Tibial nerve (tissue), 4 donors: Measurements from ENCODE around the gene GRM1. TPM values are rescaled to one million over a fixed set of nuclear protein-coding genes. Genes with fewer than 3 reads are reported as not detected.

Experiments used
- DNase-seq, 2 donors: peaks; one replicate each; pipeline ENCODE4 v3.0.0-alpha.2; 2019; ENCODE audit warnings: low spot score in 2 of 2
- H3K27ac ChIP-seq, 4 donors: fragments of 200-600 bp; sonication (generic) in 3 of 4; one replicate each; pipeline ENCODE4 v1.5.1; 2017 to 2019; ENCODE audit warnings: mild to moderate bottlenecking in 1 of 4
- H3K27me3 ChIP-seq, 2 donors: fragments of 200-600 bp; sonication (generic) in 1 of 2; one replicate each; pipeline versions ENCODE4 v1.5.1 to v1.6.0; 2017 to 2019
- H3K36me3 ChIP-seq, 3 donors: fragments of 200-600 bp; sonication (generic); one replicate each; pipeline ENCODE4 v1.5.1; 2018 to 2019
- H3K4me1 ChIP-seq, 4 donors: fragments of 200-600 bp; sonication (generic) in 3 of 4; one replicate each; pipeline ENCODE4 v1.5.1; 2017 to 2019
- H3K4me3 ChIP-seq, 4 donors: fragments of 200-600 bp; sonication (generic) in 3 of 4; one replicate each; pipeline ENCODE4 v1.5.1; 2017 to 2019; ENCODE audit warnings: mild to moderate bottlenecking in 1 of 4, moderate library complexity in 1 of 4
- H3K9me3 ChIP-seq, 4 donors: fragments of 200-600 bp; sonication (generic) in 3 of 4; one replicate each; pipeline ENCODE4 v1.5.1; 2017 to 2019
- CTCF ChIP-seq, 5 experiments: fragments of 200-600 bp in 3 of 5; fragments of 450-650 bp in 2 of 5; sonication (generic) in 3 of 5; IDR thresholded peaks; one replicate each; pipeline ENCODE4 v1.5.1; 2016 to 2019; ENCODE audit warnings: antibody characterized with exemption in 5 of 5, mild to moderate bottlenecking in 3 of 5, moderate library complexity in 2 of 5
- EP300 ChIP-seq, 2 donors: sonication (generic); formaldehyde crosslinking; IDR thresholded peaks; one replicate each; pipeline ENCODE4 v1.6.1; 2017; ENCODE audit warnings: antibody characterized with exemption in 2 of 2, mild to moderate bottlenecking in 1 of 2
- POLR2A ChIP-seq, 2 donors: fragments of 450-650 bp; IDR thresholded peaks; one replicate each; pipeline ENCODE4 v1.6.1; 2017; ENCODE audit warnings: antibody characterized with exemption in 2 of 2, mild to moderate bottlenecking in 2 of 2, moderate library complexity in 2 of 2
- WGBS, 2 donors: methylation state at CpG; one replicate each; pipeline ENCODE4 v1.1.5; 2018; 5-methylcytosine and 5-hydroxymethylcytosine counted together
- total RNA-seq, 4 donors: library from RNA; depleted of rRNA; stranded (reverse); fragments of >200 nt; gene quantifications; one replicate each; pipeline ENCODE4 v1.1.0, GENCODE V29; 2016

Gene GRM1
- total RNA-seq, 4 donors from 2014 or later, result 0.30 to 0.63 (median 0.44) TPM; not detected in 1

- 60 to 70% methylated on average over 3 of the region's 3 CpGs for WGBS, 2 donors
- no peaks in the 10 kb centered on the region for H3K4me1 ChIP-seq
- H3K27ac ChIP-seq, result no peak overlapping the region
- no peaks in the 10 kb centered on the region for H3K36me3 ChIP-seq
- TF ChIP-seq POLR2A (IDR thresholded peaks at IDR 0.05) (no peak), EP300 (IDR thresholded peaks at IDR 0.05) (no peak), CTCF (IDR thresholded peaks at IDR 0.05) (no peak)
- H3K9me3 ChIP-seq, result no peaks in the 10 kb centered on the region
- no peak for DNase-seq
- no peak overlapping the region for H3K4me3 ChIP-seq
- H3K27me3 ChIP-seq, result no peaks in the 10 kb centered on the region
These were observed 302.2 kb downstream of the GRM1 start for GRCh38 chr6:146331013-146331412.

- H3K27ac ChIP-seq, result no peak overlapping the region
- H3K4me3 ChIP-seq, result no peak overlapping the region
- H3K4me1 ChIP-seq, result no peaks in the 10 kb centered on the region
- H3K36me3 ChIP-seq, result no peaks in the 10 kb centered on the region
- no peaks in the 10 kb centered on the region for H3K27me3 ChIP-seq
- DNase-seq, result no peak
- no peaks in the 10 kb centered on the region for H3K9me3 ChIP-seq
- WGBS, 2 donors, result 86 to 90% methylated on average over 2 of the region's 2 CpGs
- TF ChIP-seq EP300 (IDR thresholded peaks at IDR 0.05) (no peak), CTCF (IDR thresholded peaks at IDR 0.05) (no peak), POLR2A (IDR thresholded peaks at IDR 0.05) (no peak)
These were observed 306.5 kb downstream of the GRM1 start for GRCh38 chr6:146335336-146335735.

- 61 to 63% methylated on average over 3 of the region's 3 CpGs for WGBS, 2 donors
- H3K27me3 ChIP-seq, result no peaks in the 10 kb centered on the region
- H3K27ac ChIP-seq, result no peak overlapping the region
- H3K36me3 ChIP-seq, result no peaks in the 10 kb centered on the region
- DNase-seq, result no peak
- no peaks in the 10 kb centered on the region for H3K4me1 ChIP-seq
- no peak overlapping the region for H3K4me3 ChIP-seq
- no peaks in the 10 kb centered on the region for H3K9me3 ChIP-seq
- no peak for TF ChIP-seq POLR2A (IDR thresholded peaks at IDR 0.05)
- TF ChIP-seq EP300 (IDR thresholded peaks at IDR 0.05), result no peak
- no peak for TF ChIP-seq CTCF (IDR thresholded peaks at IDR 0.05)
These were observed 307.3 kb downstream of the GRM1 start for GRCh38 chr6:146336191-146336590.

GRCh38 chr6:146337376-146337775, 308.5 kb downstream of the GRM1 start:
- Histone ChIP-seq H3K36me3 (no peaks in the 10 kb centered on the region), H3K27ac (no peak overlapping the region), H3K9me3 (no peaks in the 10 kb centered on the region), H3K4me3 (no peak overlapping the region), H3K4me1 (no peaks in the 10 kb centered on the region), H3K27me3 (no peaks in the 10 kb centered on the region)
- TF ChIP-seq POLR2A (IDR thresholded peaks at IDR 0.05) (no peak), CTCF (IDR thresholded peaks at IDR 0.05) (no peak), EP300 (IDR thresholded peaks at IDR 0.05) (no peak)
- 35 to 38% methylated on average over 4 of the region's 4 CpGs for WGBS, 2 donors
- no peak for DNase-seq

GRCh38 chr6:146339716-146340115, 310.9 kb downstream of the GRM1 start:
- Histone ChIP-seq H3K36me3 (no peaks in the 10 kb centered on the region), H3K4me1 (no peaks in the 10 kb centered on the region), H3K4me3 (no peak overlapping the region), H3K27ac (no peak overlapping the region), H3K9me3 (no peaks in the 10 kb centered on the region), H3K27me3 (no peaks in the 10 kb centered on the region)
- 54 to 56% methylated on average over 4 of the region's 4 CpGs for WGBS, 2 donors
- DNase-seq, result no peak
- TF ChIP-seq POLR2A (IDR thresholded peaks at IDR 0.05) (no peak), CTCF (IDR thresholded peaks at IDR 0.05) (no peak), EP300 (IDR thresholded peaks at IDR 0.05) (no peak)
